ENCODE results near the gene CNOT9.

GRCh38 chr2:218618102-218618860 is 49.6 kb downstream of the CNOT9 start:
- TF ChIP-seq POLR2AphosphoS5 (IDR thresholded peaks at IDR 0.05) (no peak), CTCF (IDR thresholded peaks at IDR 0.05) (no peak), POLR2A (IDR thresholded peaks at IDR 0.05) (no peak)

Data from transverse colon (tissue), 4 donors.